NCI-H2107 treated with DMSO at 0.1 percent for 48 hours (cell line): Measurements from ENCODE around the gene SH2D7.

Experiments used
- DNase-seq: peaks from one replicate; lab custom pipeline; 2025; ENCODE audit not compliant: unreplicated experiment; lab: John Stamatoyannopoulos, UW

Gene SH2D7

GRCh38 chr15:78092261-78093041 is at the start of gene SH2D7:
TSS of gene SH2D7 (plus strand) at chr15:78092561. CDS start at chr15:78092585, 24 bp downstream.
- DNase-seq, result no peak

DNA sequence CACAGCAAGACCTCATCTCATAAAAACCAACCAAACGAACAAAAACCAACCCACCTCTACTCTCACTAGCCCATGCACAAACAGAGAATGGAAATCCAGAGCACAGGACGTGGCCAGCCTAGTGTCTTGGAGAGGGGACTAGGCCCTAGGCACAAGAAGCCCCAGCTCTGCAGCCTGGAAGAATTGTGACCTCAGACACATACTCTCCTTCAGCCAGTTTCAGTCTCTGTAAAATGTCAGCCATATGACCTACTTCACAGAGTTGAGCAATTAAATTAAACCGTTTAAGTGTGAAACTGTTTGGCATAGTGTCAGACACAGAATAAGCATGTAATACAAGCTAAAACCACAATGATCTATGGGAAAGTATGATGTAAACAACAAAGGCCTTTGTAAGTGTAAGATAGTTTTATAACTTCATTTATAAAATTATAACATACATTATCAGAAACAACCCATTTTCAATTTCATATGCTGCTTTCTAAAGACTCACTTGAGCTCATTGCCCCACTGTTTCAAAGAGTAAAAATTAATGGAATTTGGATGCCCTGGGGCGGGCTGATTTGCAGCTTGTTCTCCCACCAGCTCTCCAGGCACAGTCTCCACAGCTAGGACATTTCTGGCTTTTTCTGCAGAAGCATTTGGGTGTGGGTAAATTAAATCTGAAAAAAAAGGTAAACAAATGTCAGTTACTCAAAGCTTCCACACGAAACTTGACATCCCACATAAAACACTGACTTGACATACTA is 47.8 kb upstream of the SH2D7 start:
- DNase-seq, result no peak

- no peak for DNase-seq
These were observed 47.2 kb upstream of the SH2D7 start for GRCh38 chr15:78045189-78045588.

DNA sequence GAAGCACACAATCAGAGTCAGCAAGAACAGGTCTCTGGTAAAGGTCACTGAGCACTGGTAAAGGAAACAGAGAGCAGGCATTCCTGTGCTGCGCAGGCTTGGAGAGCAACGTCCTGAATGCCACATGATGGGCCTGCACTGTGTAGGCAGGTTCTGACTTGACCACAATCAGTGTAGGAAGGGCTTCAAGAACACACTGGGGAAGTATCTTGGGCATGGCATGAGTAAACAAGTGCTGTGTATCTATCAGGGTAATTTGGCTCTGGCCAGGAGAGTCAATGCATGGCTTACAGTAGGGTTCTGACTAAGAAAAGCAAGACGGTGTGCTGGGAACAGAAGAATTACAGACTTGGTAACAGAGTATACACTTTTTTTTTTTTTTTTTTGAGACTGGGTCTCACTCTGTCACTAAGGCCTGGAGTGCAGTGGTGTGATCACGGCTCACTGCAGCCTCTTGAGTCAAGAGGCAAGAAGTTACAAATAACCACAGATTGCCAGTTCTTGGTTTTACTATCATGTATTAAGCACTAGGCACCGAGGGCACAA is 45.5 kb upstream of the SH2D7 start:
- DNase-seq, result no peak

GRCh38 chr15:78047761-78048627 is 44.4 kb upstream of the SH2D7 start:
- DNase-seq, result no peak

DNA sequence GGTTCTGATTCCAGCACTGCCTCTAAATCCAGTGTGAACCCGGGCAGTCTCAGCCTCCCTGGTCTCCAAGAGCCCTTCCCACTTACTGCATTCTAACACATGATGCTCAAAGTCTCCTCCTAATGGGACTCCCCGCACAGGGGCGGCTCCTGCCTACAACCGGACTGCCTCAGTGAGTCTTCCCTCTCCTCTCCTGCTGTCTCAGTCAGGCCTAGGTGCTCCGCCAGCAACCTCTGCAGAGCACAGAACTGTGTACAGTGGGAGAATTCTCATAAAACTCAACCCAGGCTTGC is 43.8 kb upstream of the SH2D7 start:
- no peak for DNase-seq

- no peak for DNase-seq
These were observed 42.5 kb upstream of the SH2D7 start for GRCh38 chr15:78049691-78050440.

- DNase-seq, result no peak
These were observed 41.9 kb upstream of the SH2D7 start for GRCh38 chr15:78050441-78050809.

GRCh38 chr15:78050826-78051225 is 41.5 kb upstream of the SH2D7 start:
- no peak for DNase-seq

GRCh38 chr15:78051596-78051995 is 40.8 kb upstream of the SH2D7 start:
- no peak for DNase-seq

DNA sequence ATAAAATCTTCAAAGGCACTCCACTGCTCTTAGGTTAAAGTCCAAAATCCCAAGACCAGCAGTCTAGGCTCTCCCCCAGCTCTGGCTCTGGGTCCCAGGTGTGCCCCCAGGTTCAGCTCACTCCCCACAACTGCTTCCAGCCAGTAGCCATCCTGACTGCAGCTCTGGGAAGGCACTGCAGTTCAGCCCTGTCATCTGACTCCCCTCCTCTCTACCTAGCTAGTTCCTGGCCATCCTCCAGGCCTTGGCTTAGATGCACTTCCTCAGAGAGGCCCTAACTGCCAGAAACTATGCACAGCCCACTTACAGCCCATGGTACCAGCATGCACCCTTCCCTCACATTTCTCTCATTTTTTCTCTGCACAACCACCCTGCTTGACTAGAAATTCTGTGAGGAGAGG is 40.4 kb upstream of the SH2D7 start:
- DNase-seq, result no peak

- no peak for DNase-seq
These were observed 39.8 kb upstream of the SH2D7 start for GRCh38 chr15:78052545-78052944.

DNA sequence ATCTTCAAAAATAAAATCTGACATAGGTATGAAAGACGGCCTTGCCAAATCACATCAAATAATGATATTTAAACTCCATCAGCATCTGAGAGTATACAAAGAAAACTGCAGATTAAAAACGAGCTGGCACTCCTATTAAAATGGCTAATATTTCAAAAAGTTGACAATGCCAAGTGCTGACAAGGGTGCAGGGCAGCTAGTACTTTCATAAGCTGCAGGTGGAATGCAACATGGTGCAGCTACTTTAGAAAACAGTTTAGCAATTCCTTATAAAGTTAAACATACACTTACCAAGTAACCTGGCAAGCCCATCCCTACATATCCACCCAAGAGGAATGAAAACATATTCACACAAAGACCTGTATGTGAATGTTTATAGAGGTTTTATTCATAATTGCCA is 37.8 kb upstream of the SH2D7 start:
- no peak for DNase-seq

GRCh38 chr15:78054966-78055365 is 37.4 kb upstream of the SH2D7 start:
- no peak for DNase-seq

DNA sequence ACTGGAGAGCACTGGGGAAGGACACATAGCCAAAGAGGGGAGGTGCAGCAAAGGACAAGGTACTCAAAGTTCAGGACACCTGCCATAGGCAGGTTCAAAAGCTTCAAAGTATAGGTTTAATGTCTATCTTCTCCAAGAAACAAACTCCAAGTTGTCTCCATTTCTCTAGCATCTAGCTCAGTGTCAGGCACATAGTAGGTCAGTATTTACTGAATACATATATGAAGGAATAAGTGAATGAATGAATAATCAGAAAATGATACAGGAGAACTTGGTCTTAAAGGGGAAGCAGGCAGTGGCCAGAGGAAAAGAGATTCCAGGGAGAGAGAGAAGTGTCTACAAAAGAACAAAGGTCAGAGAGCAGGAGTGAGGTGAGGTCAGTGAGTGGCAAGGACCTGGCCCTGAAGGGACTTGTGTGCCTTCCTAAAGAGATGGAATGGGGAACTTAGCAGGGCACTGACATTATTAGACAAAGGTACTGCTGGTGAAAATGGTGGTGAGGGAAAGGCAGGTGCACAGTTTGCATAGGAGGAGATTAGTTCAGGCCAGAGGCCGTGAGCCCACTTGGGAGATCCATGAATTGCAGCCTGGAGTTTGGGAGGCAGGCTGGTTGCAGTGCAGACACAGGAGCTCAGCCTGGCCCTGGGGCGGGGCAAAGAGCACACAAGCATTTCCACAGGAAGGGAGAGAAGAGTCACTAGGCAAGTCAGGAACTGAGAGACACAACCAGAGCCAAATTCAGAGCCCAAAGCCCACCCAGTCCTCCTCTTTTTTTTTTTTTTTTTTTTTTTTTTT is 36.2 kb upstream of the SH2D7 start:
- DNase-seq, result no peak

GRCh38 chr15:78056714-78057269 is 35.6 kb upstream of the SH2D7 start:
- peak; percentile 28 for DNase-seq

DNA sequence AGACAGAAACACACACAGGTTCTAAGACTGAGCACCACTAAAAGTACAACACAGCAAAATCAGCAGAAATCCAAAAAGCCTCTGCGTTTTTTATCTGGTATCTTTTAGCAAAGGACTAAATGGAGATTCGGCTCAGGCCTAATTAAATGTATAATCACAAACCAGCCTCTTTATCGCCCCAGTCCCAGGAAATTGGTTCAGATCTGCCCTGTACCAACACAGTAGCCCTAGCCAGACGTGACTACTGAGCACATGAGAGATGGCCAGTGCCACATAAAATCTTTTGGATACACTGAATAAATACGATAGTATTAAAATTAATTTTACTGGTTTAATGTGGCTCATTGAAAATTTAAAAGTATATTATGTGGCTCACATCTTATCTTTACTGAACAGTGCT is 34.6 kb upstream of the SH2D7 start:
- no peak for DNase-seq

- no peak for DNase-seq
These were observed 33.9 kb upstream of the SH2D7 start for GRCh38 chr15:78058401-78058935.

DNA sequence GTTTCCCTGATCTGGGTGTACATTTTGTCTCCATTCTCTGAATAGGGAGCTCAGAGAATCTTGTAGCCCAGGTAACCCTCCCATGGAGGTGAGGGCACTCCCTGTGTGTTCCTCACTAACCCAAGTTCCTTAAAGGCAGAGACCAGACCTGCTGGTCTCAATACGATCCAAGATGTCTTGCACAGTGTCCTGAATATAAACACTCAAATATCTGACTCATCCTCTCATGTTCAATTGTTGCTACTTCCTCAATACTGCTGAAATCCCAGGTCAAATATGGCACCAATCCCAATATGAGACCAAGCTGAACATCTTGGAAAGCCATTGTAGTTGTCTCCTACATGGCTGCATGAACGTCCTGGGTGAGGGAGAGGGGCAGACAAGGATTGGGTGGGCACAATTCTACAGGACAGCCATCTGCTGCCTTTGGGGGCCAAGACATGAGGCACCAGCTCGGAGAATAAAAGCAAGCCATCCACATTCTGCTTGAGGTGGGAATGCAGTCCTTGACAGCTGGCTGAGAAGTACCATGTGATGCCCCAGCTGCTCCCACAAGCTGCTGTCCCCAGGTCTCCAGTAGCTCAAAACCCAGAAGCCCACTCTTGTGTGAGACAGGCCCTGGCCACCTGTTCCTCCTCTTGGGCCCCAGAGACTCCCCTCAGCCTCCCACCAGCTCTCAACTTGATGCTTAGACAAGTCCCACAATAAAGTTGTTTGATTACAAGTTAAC is 33.1 kb upstream of the SH2D7 start:
- DNase-seq, result no peak
